Panc1 (cell line): ENCODE results near the gene KRTAP2-3. TPM values are rescaled to one million over a fixed set of nuclear protein-coding genes. Genes with fewer than 3 reads are reported as not detected.

Experiments
- ATAC-seq: fragments of 200-7000 bp; cut with Tn5 transposase; 2 replicates; pipeline ENCODE4 v1.9.1; 2020; ENCODE audit warnings: mild to moderate bottlenecking, moderate library complexity
- BruUV-seq: library from RNA; stranded (reverse); fragments of 400-500 nt; replicated peaks from 2 replicates; lab custom pipeline; 2021; lab: Mats Ljungman, UMichigan
- CTCF ChIA-PET: fragments of 300-600 bp; sonication (Branson Sonifier 250); formaldehyde crosslinking; loops from one replicate; lab custom pipeline; 2022; ENCODE audit warnings: antibody characterized with exemption; lab: Charles Lee
- POLR2A ChIA-PET: fragments of 300-600 bp; sonication (Branson Sonifier 250); formaldehyde crosslinking; loops from one replicate; lab custom pipeline; 2022; ENCODE audit warnings: antibody characterized with exemption; lab: Charles Lee
- DNase-seq: peaks from one replicate; pipeline ENCODE4 v3.0.0-alpha.2; 2010; ENCODE audit warnings: low read depth, low spot score
- H3K27ac ChIP-seq: 2 replicates; pipeline ENCODE4 v1.5.1; 2011; ENCODE audit warnings: mild to moderate bottlenecking, low read length, inconsistent platforms
- H3K27me3 ChIP-seq: fragments of 200-500 bp; sonication (Bioruptor generic); 2 replicates; pipeline ENCODE4 v1.6.0; 2014; ENCODE audit warnings: low read length, inconsistent platforms; ENCODE audit not compliant: control insufficient read depth, insufficient read depth
- H3K36me3 ChIP-seq: fragments of 200-500 bp; sonication (Bioruptor generic); 2 replicates; pipeline ENCODE4 v1.5.1; 2014; ENCODE audit warnings: inconsistent platforms, mild to moderate bottlenecking, low read length, moderate library complexity; ENCODE audit not compliant: control insufficient read depth, insufficient read depth
- H3K4me1 ChIP-seq: 2 replicates; pipeline ENCODE4 v1.5.1; 2011; ENCODE audit warnings: inconsistent platforms, mild to moderate bottlenecking, low read length, moderate library complexity; ENCODE audit not compliant: control insufficient read depth, insufficient read depth
- H3K4me3 ChIP-seq, 2 experiments: 2 replicates each; pipeline ENCODE4 v1.5.1; 2011 to 2012; ENCODE audit warnings: low read depth in 2 of 2, low read length in 2 of 2, mild to moderate bottlenecking in 2 of 2, inconsistent platforms in 1 of 2, moderate library complexity in 1 of 2
- H3K9me3 ChIP-seq: fragments of 200-500 bp; sonication (Bioruptor generic); 2 replicates; pipeline ENCODE4 v1.5.1; 2014; ENCODE audit warnings: low read depth, mild to moderate bottlenecking, inconsistent platforms, low read length, moderate library complexity; ENCODE audit not compliant: control insufficient read depth, insufficient read depth
- CTCF ChIP-seq: fragments of 450-650 bp; IDR thresholded peaks from 2 replicates; pipeline ENCODE4 v1.5.1; 2017; ENCODE audit warnings: mild to moderate bottlenecking
- POLR2AphosphoS5 ChIP-seq: IDR thresholded peaks from 2 replicates; pipeline ENCODE4 v1.6.1; 2012; ENCODE audit warnings: mild to moderate bottlenecking, low read depth, low read length, moderate library complexity
- SIN3A ChIP-seq: IDR thresholded peaks from 2 replicates; pipeline ENCODE4 v1.6.1; 2012; ENCODE audit warnings: low read depth, mild to moderate bottlenecking, low read length, moderate library complexity, borderline replicate concordance; ENCODE audit not compliant: insufficient read depth
- TCF7L2 ChIP-seq: IDR thresholded peaks from 2 replicates; pipeline ENCODE4 v1.6.1; 2011; ENCODE audit warnings: mild to moderate bottlenecking, low read depth, low read length, inconsistent platforms
- in situ Hi-C: cut with HindIII; loops from 2 replicates; pipeline ENCODE4 v1.10.0; 2016; ENCODE audit warnings: low sequenced_read_pairs, low pct_unique_long_range_greater_than_20kb
- intact Hi-C: fragments of 100-400 bp; cut with micrococcal nuclease; formaldehyde crosslinking; loops from one replicate; pipeline ENCODE4 v1.10.0; 2022; ENCODE audit not compliant: unreplicated experiment
- total RNA-seq: library from RNA; stranded (reverse); gene quantifications from one replicate; pipeline ENCODE4 v1.2.1, GENCODE V29; 2021; ENCODE audit not compliant: unreplicated experiment
- TF ChIP-seq, protein P1 (sequence below), 2 experiments: IDR thresholded peaks; 2 replicates each; pipeline ENCODE4 v1.6.1; 2011 to 2012; ENCODE audit warnings: low read depth in 2 of 2, control low read depth in 1 of 2, low read length in 1 of 2, mild to moderate bottlenecking in 1 of 2, moderate library complexity in 1 of 2; ENCODE audit not compliant: insufficient read depth in 1 of 2

The KRTAP2-3 gene
- total RNA-seq, 1 experiment from 2014 or later: not detected

DNA sequence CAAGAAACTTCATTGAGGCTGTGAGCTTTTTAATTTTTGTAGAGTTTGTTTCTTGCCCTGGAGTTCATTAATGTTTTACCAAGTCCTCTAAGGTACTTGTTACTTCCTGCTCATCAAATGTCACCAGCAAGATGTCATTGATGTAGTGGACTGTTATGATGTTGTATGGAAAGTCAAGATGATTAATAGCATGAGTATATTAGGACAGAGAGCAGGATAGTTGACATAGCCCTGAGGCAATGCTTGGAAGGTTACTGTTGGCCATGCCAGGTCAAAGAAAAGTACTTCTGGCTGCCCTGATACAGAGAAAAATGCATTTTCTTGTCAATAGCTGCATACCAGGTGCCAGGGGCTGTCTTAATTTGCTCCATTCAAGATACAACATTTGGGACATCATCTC is 39.6 kb downstream of the KRTAP2-3 start:
- Histone ChIP-seq H3K4me1 (no peaks in the 10 kb centered on the region), H3K4me3 (no peak overlapping the region), H3K9me3 (no peaks in the 10 kb centered on the region), H3K27me3 (peaks cover 2% of the 10 kb centered on the region; the same call in 1 of the 2 replicates), H3K27ac (no peak overlapping the region), H3K36me3 (no peaks in the 10 kb centered on the region)
- ATAC-seq (no peak), DNase-seq (no peak)
- TF ChIP-seq TCF7L2 (no peak), CTCF (no peak), SIN3A (no peak), POLR2AphosphoS5 (no peak)
- TF ChIP-seq, protein P1, sequence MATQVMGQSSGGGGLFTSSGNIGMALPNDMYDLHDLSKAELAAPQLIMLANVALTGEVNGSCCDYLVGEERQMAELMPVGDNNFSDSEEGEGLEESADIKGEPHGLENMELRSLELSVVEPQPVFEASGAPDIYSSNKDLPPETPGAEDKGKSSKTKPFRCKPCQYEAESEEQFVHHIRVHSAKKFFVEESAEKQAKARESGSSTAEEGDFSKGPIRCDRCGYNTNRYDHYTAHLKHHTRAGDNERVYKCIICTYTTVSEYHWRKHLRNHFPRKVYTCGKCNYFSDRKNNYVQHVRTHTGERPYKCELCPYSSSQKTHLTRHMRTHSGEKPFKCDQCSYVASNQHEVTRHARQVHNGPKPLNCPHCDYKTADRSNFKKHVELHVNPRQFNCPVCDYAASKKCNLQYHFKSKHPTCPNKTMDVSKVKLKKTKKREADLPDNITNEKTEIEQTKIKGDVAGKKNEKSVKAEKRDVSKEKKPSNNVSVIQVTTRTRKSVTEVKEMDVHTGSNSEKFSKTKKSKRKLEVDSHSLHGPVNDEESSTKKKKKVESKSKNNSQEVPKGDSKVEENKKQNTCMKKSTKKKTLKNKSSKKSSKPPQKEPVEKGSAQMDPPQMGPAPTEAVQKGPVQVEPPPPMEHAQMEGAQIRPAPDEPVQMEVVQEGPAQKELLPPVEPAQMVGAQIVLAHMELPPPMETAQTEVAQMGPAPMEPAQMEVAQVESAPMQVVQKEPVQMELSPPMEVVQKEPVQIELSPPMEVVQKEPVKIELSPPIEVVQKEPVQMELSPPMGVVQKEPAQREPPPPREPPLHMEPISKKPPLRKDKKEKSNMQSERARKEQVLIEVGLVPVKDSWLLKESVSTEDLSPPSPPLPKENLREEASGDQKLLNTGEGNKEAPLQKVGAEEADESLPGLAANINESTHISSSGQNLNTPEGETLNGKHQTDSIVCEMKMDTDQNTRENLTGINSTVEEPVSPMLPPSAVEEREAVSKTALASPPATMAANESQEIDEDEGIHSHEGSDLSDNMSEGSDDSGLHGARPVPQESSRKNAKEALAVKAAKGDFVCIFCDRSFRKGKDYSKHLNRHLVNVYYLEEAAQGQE (IDR thresholded peaks at IDR 0.05; ENCODE audit: insufficient read depth in 1 of 2, low read depth in 2 of 2, low read length in 1 of 2): no peak
- BruUV-seq: no TSS peak
- in situ Hi-C loops: no loop called here
- ChIA-PET CTCF (no interaction called here), POLR2A (no interaction called here)
- intact Hi-C loops: no loop called here

DNA sequence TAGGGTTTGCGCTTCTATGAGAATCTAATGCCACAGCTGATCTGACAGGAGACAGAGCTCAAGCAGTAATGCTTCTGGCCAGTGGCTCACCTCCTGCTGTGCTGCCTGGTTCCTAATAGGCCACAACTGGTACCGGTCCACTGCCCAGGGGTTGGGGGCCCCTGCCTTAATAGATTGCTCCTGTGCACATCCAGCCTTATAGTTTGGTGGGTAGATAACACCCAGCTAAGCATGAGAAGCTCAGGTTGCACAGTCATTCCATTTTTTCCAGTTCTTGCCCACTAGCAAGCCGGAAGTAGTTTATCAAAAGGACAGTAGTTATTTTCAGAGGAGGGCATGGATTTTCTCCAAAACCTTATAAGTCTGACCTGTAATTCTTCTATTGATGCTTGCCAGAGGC is 40.5 kb downstream of the KRTAP2-3 start:
- Histone ChIP-seq H3K27ac (no peak overlapping the region), H3K4me1 (no peaks in the 10 kb centered on the region), H3K4me3 (no peak overlapping the region), H3K36me3 (no peaks in the 10 kb centered on the region), H3K27me3 (peaks cover 2% of the 10 kb centered on the region; the same call in 1 of the 2 replicates), H3K9me3 (no peaks in the 10 kb centered on the region)
- DNase-seq: no peak
- no peak for ATAC-seq
- TF ChIP-seq, protein P1 (IDR thresholded peaks at IDR 0.05; ENCODE audit: insufficient read depth in 1 of 2, low read depth in 2 of 2, low read length in 1 of 2): no peak
- TF ChIP-seq POLR2AphosphoS5 (no peak), CTCF (no peak), SIN3A (no peak), TCF7L2 (no peak)
- in situ Hi-C loops: no loop called here
- POLR2A ChIA-PET: no interaction called here
- CTCF ChIA-PET: no interaction called here
- intact Hi-C loops: no loop called here
- BruUV-seq: no TSS peak
